Small intestine (tissue), 7 donors: ENCODE results near the gene STXBP6. TPM values are rescaled to one million over a fixed set of nuclear protein-coding genes. Genes with fewer than 3 reads are reported as not detected.
A peak's percentile ranks its signal among the peaks of the same experiment; 100 is the strongest.

Experiments used
- DNase-seq, 2 donors: peaks; one replicate each; pipeline versions ENCODE4 v3.0.0 to v3.0.0-alpha.2; 2013
- FAIRE-seq: peaks from 2 replicates; lab custom pipeline; 2012; peaks lifted over from hg19 to GRCh38; lab: Jason Lieb, UNC
- H3K27ac ChIP-seq, 3 donors: one replicate each; pipeline ENCODE4 v1.5.1; 2013; ENCODE audit warnings: low read length in 2 of 3, mild to moderate bottlenecking in 2 of 3, control low read depth in 1 of 3, inconsistent platforms in 1 of 3, low read depth in 1 of 3, moderate library complexity in 1 of 3
- H3K27me3 ChIP-seq, 3 donors: one replicate each; pipeline ENCODE4 v1.6.1; 2013; ENCODE audit warnings: low read length in 3 of 3, inconsistent platforms in 1 of 3; ENCODE audit not compliant: control insufficient read depth in 3 of 3, insufficient read depth in 3 of 3
- H3K36me3 ChIP-seq, 3 donors: one replicate each; pipeline ENCODE4 v1.6.1; 2013; ENCODE audit warnings: low read length in 3 of 3, inconsistent platforms in 1 of 3, low read depth in 1 of 3, mild to moderate bottlenecking in 1 of 3, moderate library complexity in 1 of 3; ENCODE audit not compliant: control insufficient read depth in 3 of 3, insufficient read depth in 2 of 3
- H3K4me1 ChIP-seq, 3 donors: one replicate each; pipeline ENCODE4 v1.6.1; 2013; ENCODE audit warnings: low read length in 2 of 3, inconsistent platforms in 1 of 3, low read depth in 1 of 3, mild to moderate bottlenecking in 1 of 3, moderate library complexity in 1 of 3; ENCODE audit not compliant: control insufficient read depth in 3 of 3, insufficient read depth in 2 of 3
- H3K4me3 ChIP-seq, 3 donors: one replicate each; pipeline ENCODE4 v1.5.1; 2013; ENCODE audit warnings: low read length in 3 of 3, control low read depth in 1 of 3, inconsistent platforms in 1 of 3, low read depth in 1 of 3, mild to moderate bottlenecking in 1 of 3, moderate library complexity in 1 of 3
- H3K9me3 ChIP-seq, 2 donors: one replicate each; pipeline ENCODE4 v1.6.1; 2013; ENCODE audit warnings: low read depth in 1 of 2, low read length in 1 of 2; ENCODE audit not compliant: control insufficient read depth in 2 of 2, insufficient read depth in 1 of 2
- WGBS, 3 donors: extraction: QIAGEN DNeasy Blood & Tissue Kit; methylation state at CpG; one replicate each; pipeline ENCODE4 v1.1.7; 2013; 5-methylcytosine and 5-hydroxymethylcytosine counted together
- polyA plus RNA-seq, 4 donors: library from polyadenylated mRNA; stranded (reverse) in 3 of 4; unstranded in 1 of 4; fragments of 200-250 nt in 3 of 4; fragments of 120-200 nt in 1 of 4; gene quantifications; one replicate each; pipeline versions ENCODE4 v1.2.1 to v1.2.3, GENCODE V29; 2013
- donor health status: healthy with polysubstance abuse.
- donor health status: control.
- donor health status: control.
- donor health status: Bipolar disorder and iron deficiency.
- donor health status: healthy.

Gene STXBP6
- polyA plus RNA-seq, 4 donors, result 12.7 to 53.7 (median 24.0) TPM

GRCh38 chr14:24850072-24850471, 199.9 kb downstream of the STXBP6 start:
- no peak for DNase-seq
- Histone ChIP-seq H3K4me3 (no peak overlapping the region), H3K27ac (no peak overlapping the region), H3K9me3 (no peaks in the 10 kb centered on the region), H3K27me3 (no peaks in the 10 kb centered on the region), H3K4me1 (peaks cover 5 to 27% (median 6%) of the 10 kb centered on the region in 3 donors), H3K36me3 (no peaks in the 10 kb centered on the region)
- no peak for FAIRE-seq
- WGBS, 3 donors, result 92 to 99% (median 92%) methylated on average over 2 of the region's 2 CpGs

GRCh38 chr14:24849471-24849870, 200.5 kb downstream of the STXBP6 start:
- Histone ChIP-seq H3K4me3 (no peak overlapping the region), H3K36me3 (no peaks in the 10 kb centered on the region), H3K4me1 (peaks cover 5 to 29% (median 6%) of the 10 kb centered on the region in 3 donors), H3K27me3 (no peaks in the 10 kb centered on the region), H3K27ac (no peak overlapping the region), H3K9me3 (no peaks in the 10 kb centered on the region)
- FAIRE-seq, result no peak
- WGBS, 3 donors, result 82 to 90% (median 82%) methylated on average over 2 of the region's 2 CpGs
- no peak for DNase-seq

- Histone ChIP-seq H3K27me3 (no peaks in the 10 kb centered on the region), H3K4me1 (peaks cover 3 to 36% (median 3%) of the 10 kb centered on the region in 3 donors), H3K4me3 (no peak overlapping the region), H3K27ac (no peak overlapping the region), H3K9me3 (no peaks in the 10 kb centered on the region), H3K36me3 (no peaks in the 10 kb centered on the region)
- FAIRE-seq, result no peak
- 62 to 76% (median 75%) methylated on average over 3 of the region's 3 CpGs for WGBS, 3 donors
- no peak for DNase-seq
Observed at GRCh38 chr14:24848102-24848790, 201.7 kb downstream of the STXBP6 start.

GRCh38 chr14:24847568-24848095, 202.3 kb downstream of the STXBP6 start:
- Histone ChIP-seq H3K36me3 (no peaks in the 10 kb centered on the region), H3K27me3 (no peaks in the 10 kb centered on the region), H3K4me1 (peaks cover 2 to 32% (median 4%) of the 10 kb centered on the region in 3 donors), H3K4me3 (no peak overlapping the region), H3K9me3 (no peaks in the 10 kb centered on the region), H3K27ac (no peak overlapping the region)
- FAIRE-seq, result no peak
- no peak for DNase-seq

GRCh38 chr14:24846261-24846660, 203.7 kb downstream of the STXBP6 start:
- DNase-seq (no peak), FAIRE-seq (no peak)
- Histone ChIP-seq H3K27me3 (no peaks in the 10 kb centered on the region), H3K27ac (no peak overlapping the region), H3K4me3 (no peak overlapping the region), H3K9me3 (no peaks in the 10 kb centered on the region), H3K4me1 (peaks cover 0 to 24% (median 5%) of the 10 kb centered on the region in 3 donors), H3K36me3 (no peaks in the 10 kb centered on the region)
- 27 to 38% (median 29%) methylated on average over 3 of the region's 3 CpGs for WGBS, 3 donors

GRCh38 chr14:24845851-24846250, 204.1 kb downstream of the STXBP6 start:
- Histone ChIP-seq H3K36me3 (no peaks in the 10 kb centered on the region), H3K27me3 (no peaks in the 10 kb centered on the region), H3K9me3 (no peaks in the 10 kb centered on the region), H3K4me1 (peaks cover 0 to 24% (median 5%) of the 10 kb centered on the region in 3 donors), H3K27ac (no peak overlapping the region), H3K4me3 (no peak overlapping the region)
- DNase-seq (no peak), FAIRE-seq (no peak)
- WGBS, 3 donors, result 71 to 76% (median 73%) methylated on average over 2 of the region's 2 CpGs

- Histone ChIP-seq H3K9me3 (no peaks in the 10 kb centered on the region), H3K27ac (peak overlapping the region; percentile 17 to 74 (median 57)), H3K36me3 (no peaks in the 10 kb centered on the region), H3K4me3 (no peak overlapping the region), H3K4me1 (peaks cover 0 to 38% (median 10%) of the 10 kb centered on the region in 3 donors), H3K27me3 (no peaks in the 10 kb centered on the region)
- 13 to 68% (median 37%) methylated on average over 5 of the region's 5 CpGs for WGBS, 3 donors
- DNase-seq, result peak; percentile 78 to 88
- no peak for FAIRE-seq
Observed at GRCh38 chr14:24844011-24844410, 205.9 kb downstream of the STXBP6 start.

GRCh38 chr14:24843494-24843893, 206.5 kb downstream of the STXBP6 start:
- Histone ChIP-seq H3K4me3 (no peak overlapping the region), H3K27me3 (no peaks in the 10 kb centered on the region), H3K36me3 (no peaks in the 10 kb centered on the region), H3K27ac (peak overlapping the region in 2 of 3 donors; percentile 57 to 74), H3K9me3 (no peaks in the 10 kb centered on the region), H3K4me1 (peaks cover 0 to 43% (median 12%) of the 10 kb centered on the region in 3 donors)
- FAIRE-seq (no peak), DNase-seq (peak in 1 of 2 donors; percentile 41)
- WGBS, 3 donors, result 56 to 72% (median 64%) methylated on average over 2 of the region's 2 CpGs
